Loucy (cell line): Measurements from ENCODE around the gene ZDHHC7.

Source experiments
- CTCF ChIP-seq: fragments of 200-600 bp; sonication (generic); conservative IDR thresholded peaks from 2 replicates; pipeline ENCODE4 v1.5.1; 2014; ENCODE audit warnings: mild to moderate bottlenecking, antibody characterized with exemption, low read length
- EZH2phosphoT487 ChIP-seq: fragments of 200-600 bp; IDR thresholded peaks from 2 replicates; pipeline ENCODE4 v1.6.1; 2018; ENCODE audit warnings: antibody characterized with exemption, mild to moderate bottlenecking, moderate library complexity, borderline replicate concordance

- no peak for TF ChIP-seq CTCF
- no peak for TF ChIP-seq EZH2phosphoT487
Observed at GRCh38 chr16:84979516-84979915, 31.8 kb downstream of the ZDHHC7 start.
